ENCODE measurements around the gene HSPB2.

DNA sequence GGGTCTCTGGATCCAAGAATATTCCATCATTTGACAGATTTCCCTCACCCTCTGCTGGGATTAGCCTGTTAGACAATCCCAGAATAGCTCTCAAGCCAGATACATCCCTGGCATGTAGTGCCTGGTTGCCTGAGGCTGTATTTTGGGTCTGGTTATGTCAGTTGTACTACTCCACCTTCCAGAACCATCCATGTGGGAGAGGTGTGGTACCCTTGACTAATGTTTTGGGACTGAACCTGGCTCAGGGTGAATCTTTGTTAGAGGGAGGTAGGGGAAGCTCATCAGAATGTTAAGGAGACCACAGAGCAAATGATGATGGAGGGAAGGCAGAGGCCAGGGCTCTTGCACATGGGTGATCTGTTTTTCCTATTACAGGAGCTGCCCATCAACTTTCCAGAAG, 11.4 kb downstream of the HSPB2 start:
- TF ChIP-seq, protein P1, sequence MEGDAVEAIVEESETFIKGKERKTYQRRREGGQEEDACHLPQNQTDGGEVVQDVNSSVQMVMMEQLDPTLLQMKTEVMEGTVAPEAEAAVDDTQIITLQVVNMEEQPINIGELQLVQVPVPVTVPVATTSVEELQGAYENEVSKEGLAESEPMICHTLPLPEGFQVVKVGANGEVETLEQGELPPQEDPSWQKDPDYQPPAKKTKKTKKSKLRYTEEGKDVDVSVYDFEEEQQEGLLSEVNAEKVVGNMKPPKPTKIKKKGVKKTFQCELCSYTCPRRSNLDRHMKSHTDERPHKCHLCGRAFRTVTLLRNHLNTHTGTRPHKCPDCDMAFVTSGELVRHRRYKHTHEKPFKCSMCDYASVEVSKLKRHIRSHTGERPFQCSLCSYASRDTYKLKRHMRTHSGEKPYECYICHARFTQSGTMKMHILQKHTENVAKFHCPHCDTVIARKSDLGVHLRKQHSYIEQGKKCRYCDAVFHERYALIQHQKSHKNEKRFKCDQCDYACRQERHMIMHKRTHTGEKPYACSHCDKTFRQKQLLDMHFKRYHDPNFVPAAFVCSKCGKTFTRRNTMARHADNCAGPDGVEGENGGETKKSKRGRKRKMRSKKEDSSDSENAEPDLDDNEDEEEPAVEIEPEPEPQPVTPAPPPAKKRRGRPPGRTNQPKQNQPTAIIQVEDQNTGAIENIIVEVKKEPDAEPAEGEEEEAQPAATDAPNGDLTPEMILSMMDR (IDR thresholded peaks at IDR 0.05), result no peak
- TF ChIP-seq POLR2A (IDR thresholded peaks at IDR 0.05), result no peak

Data from lower leg skin (tissue), 3 donors.